ENCODE measurements around the gene EME2. TPM values are rescaled to one million over a fixed set of nuclear protein-coding genes. Genes with fewer than 3 reads are reported as not detected.

The EME2 gene
- total RNA-seq, 5 donors from 2014 or later (not counting 1 experiment from before 2014, with no cell fraction given), result 23.0 to 50.6 (median 34.5) TPM

GRCh38 chr16:1816396-1817275 is 44.0 kb downstream of the EME2 start:
- ATAC-seq (replicated peaks in 1 of 4) (no peak), DNase-seq (no peak)
- Histone ChIP-seq H3K36me3 (ENCODE audit: control insufficient read depth in 2 of 2, extremely low read depth in 1 of 2, insufficient read depth in 1 of 2, low read length in 1 of 2) (peaks cover 36 to 70% of the 10 kb centered on the region in 2 donors), H3K9me3 (no peaks in the 10 kb centered on the region), H3K4me1 (ENCODE audit: control insufficient read depth in 1 of 2, extremely low read depth in 1 of 2, insufficient read depth in 2 of 2, low read length in 2 of 2) (peaks cover 0 to 7% of the 10 kb centered on the region in 2 experiments), H3K27ac (ENCODE audit: low read length) (no peak overlapping the region), H3K4me3 (ENCODE audit: control insufficient read depth in 1 of 2, extremely low read depth in 1 of 2, low read length in 1 of 2) (no peak overlapping the region), H3K27me3 (replicated peaks in 1 of 2; ENCODE audit: control insufficient read depth in 2 of 2, extremely low read depth in 1 of 2, insufficient read depth in 2 of 2, low read length in 1 of 2) (no peaks in the 10 kb centered on the region)
- H3K27me3 Mint-ChIP-seq, result no peaks in the 10 kb centered on the region
- WGBS (ENCODE audit: insufficient coverage), result 96% methylated on average over 38 of the region's 40 CpGs
- H3K9me3 Mint-ChIP-seq, result no peaks in the 10 kb centered on the region
- CTCF ChIA-PET, result no interaction called here
- peaks cover 7 to 11% (median 10%) of the 10 kb centered on the region in 3 donors for H3K4me1 Mint-ChIP-seq
- POLR2A ChIA-PET, result no interaction called here
- H3K36me3 Mint-ChIP-seq, result peaks cover 18% of the 10 kb centered on the region
- no peak overlapping the region for H3K4me3 Mint-ChIP-seq
- no peak overlapping the region for H3K27ac Mint-ChIP-seq

GRCh38 chr16:1817276-1817589 is 44.6 kb downstream of the EME2 start:
- ATAC-seq (replicated peaks in 1 of 4) (no peak), DNase-seq (no peak)
- Mint-ChIP-seq H3K9me3 (no peaks in the 10 kb centered on the region), H3K4me3 (no peak overlapping the region), H3K4me1 (peaks cover 7 to 11% (median 10%) of the 10 kb centered on the region in 3 donors), H3K27ac (no peak overlapping the region), H3K36me3 (peaks cover 18% of the 10 kb centered on the region), H3K27me3 (no peaks in the 10 kb centered on the region)
- Histone ChIP-seq H3K9me3 (no peaks in the 10 kb centered on the region), H3K4me3 (ENCODE audit: control insufficient read depth in 1 of 2, extremely low read depth in 1 of 2, low read length in 1 of 2) (no peak overlapping the region), H3K36me3 (ENCODE audit: control insufficient read depth in 2 of 2, extremely low read depth in 1 of 2, insufficient read depth in 1 of 2, low read length in 1 of 2) (peaks cover 40 to 76% of the 10 kb centered on the region in 2 donors), H3K27me3 (replicated peaks in 1 of 2; ENCODE audit: control insufficient read depth in 2 of 2, extremely low read depth in 1 of 2, insufficient read depth in 2 of 2, low read length in 1 of 2) (no peaks in the 10 kb centered on the region), H3K4me1 (ENCODE audit: control insufficient read depth in 1 of 2, extremely low read depth in 1 of 2, insufficient read depth in 2 of 2, low read length in 2 of 2) (peaks cover 0 to 12% of the 10 kb centered on the region in 2 experiments), H3K27ac (ENCODE audit: low read length) (no peak overlapping the region)
- CTCF ChIA-PET, result no interaction called here
- POLR2A ChIA-PET, result no interaction called here
- 97% methylated on average over 9 of the region's 9 CpGs for WGBS (ENCODE audit: insufficient coverage)

- Mint-ChIP-seq H3K27me3 (no peaks in the 10 kb centered on the region), H3K36me3 (peaks cover 18% of the 10 kb centered on the region), H3K4me1 (peaks cover 6 to 9% (median 7%) of the 10 kb centered on the region in 3 donors), H3K9me3 (no peaks in the 10 kb centered on the region), H3K27ac (no peak overlapping the region), H3K4me3 (no peak overlapping the region)
- ChIA-PET CTCF (no interaction called here), POLR2A (no interaction called here)
- Histone ChIP-seq H3K36me3 (ENCODE audit: control insufficient read depth in 2 of 2, extremely low read depth in 1 of 2, insufficient read depth in 1 of 2, low read length in 1 of 2) (peaks cover 45 to 81% of the 10 kb centered on the region in 2 donors), H3K27ac (ENCODE audit: low read length) (no peak overlapping the region), H3K27me3 (replicated peaks in 1 of 2; ENCODE audit: control insufficient read depth in 2 of 2, extremely low read depth in 1 of 2, insufficient read depth in 2 of 2, low read length in 1 of 2) (no peaks in the 10 kb centered on the region), H3K4me1 (ENCODE audit: control insufficient read depth in 1 of 2, extremely low read depth in 1 of 2, insufficient read depth in 2 of 2, low read length in 2 of 2) (peaks cover 0 to 17% of the 10 kb centered on the region in 2 experiments), H3K4me3 (ENCODE audit: control insufficient read depth in 1 of 2, extremely low read depth in 1 of 2, low read length in 1 of 2) (no peak overlapping the region), H3K9me3 (no peaks in the 10 kb centered on the region)
- DNase-seq (no peak), ATAC-seq (replicated peaks in 1 of 4) (no peak)
- 96% methylated on average over 14 of the region's 17 CpGs for WGBS (ENCODE audit: insufficient coverage)
These were observed 45.1 kb downstream of the EME2 start for GRCh38 chr16:1817716-1818115.

GRCh38 chr16:1818204-1818872 is 45.7 kb downstream of the EME2 start:
- H3K4me1 Mint-ChIP-seq, result peaks cover under 1 to 3% (median 2%) of the 10 kb centered on the region in 3 donors
- no peak for DNase-seq
- H3K27me3 Mint-ChIP-seq, result no peaks in the 10 kb centered on the region
- H3K9me3 Mint-ChIP-seq, result no peaks in the 10 kb centered on the region
- peaks cover 14% of the 10 kb centered on the region for H3K36me3 Mint-ChIP-seq
- Histone ChIP-seq H3K27me3 (replicated peaks in 1 of 2; ENCODE audit: control insufficient read depth in 2 of 2, extremely low read depth in 1 of 2, insufficient read depth in 2 of 2, low read length in 1 of 2) (no peaks in the 10 kb centered on the region), H3K9me3 (no peaks in the 10 kb centered on the region), H3K4me3 (ENCODE audit: control insufficient read depth in 1 of 2, extremely low read depth in 1 of 2, low read length in 1 of 2) (no peak overlapping the region), H3K36me3 (ENCODE audit: control insufficient read depth in 2 of 2, extremely low read depth in 1 of 2, insufficient read depth in 1 of 2, low read length in 1 of 2) (peaks cover 47 to 78% of the 10 kb centered on the region in 2 donors), H3K4me1 (ENCODE audit: control insufficient read depth in 1 of 2, extremely low read depth in 1 of 2, insufficient read depth in 2 of 2, low read length in 2 of 2) (peaks cover 0 to 19% of the 10 kb centered on the region in 2 experiments), H3K27ac (ENCODE audit: low read length) (no peak overlapping the region)
- H3K27ac Mint-ChIP-seq, result no peak overlapping the region
- ATAC-seq (replicated peaks in 1 of 4), result no peak
- ChIA-PET POLR2A (no interaction called here), CTCF (no interaction called here)
- 94% methylated on average over 27 of the region's 27 CpGs for WGBS (ENCODE audit: insufficient coverage)
- no peak overlapping the region for H3K4me3 Mint-ChIP-seq

- Mint-ChIP-seq H3K4me1 (peaks cover 0 to 7% (median 4%) of the 10 kb centered on the region in 3 donors), H3K9me3 (no peaks in the 10 kb centered on the region), H3K36me3 (peaks cover 9% of the 10 kb centered on the region), H3K27ac (no peak overlapping the region), H3K4me3 (no peak overlapping the region), H3K27me3 (no peaks in the 10 kb centered on the region)
- Histone ChIP-seq H3K36me3 (ENCODE audit: control insufficient read depth in 2 of 2, extremely low read depth in 1 of 2, insufficient read depth in 1 of 2, low read length in 1 of 2) (peaks cover 47 to 71% of the 10 kb centered on the region in 2 donors), H3K4me3 (ENCODE audit: control insufficient read depth in 1 of 2, extremely low read depth in 1 of 2, low read length in 1 of 2) (no peak overlapping the region), H3K27ac (ENCODE audit: low read length) (no peak overlapping the region), H3K9me3 (no peaks in the 10 kb centered on the region), H3K27me3 (replicated peaks in 1 of 2; ENCODE audit: control insufficient read depth in 2 of 2, extremely low read depth in 1 of 2, insufficient read depth in 2 of 2, low read length in 1 of 2) (no peaks in the 10 kb centered on the region), H3K4me1 (ENCODE audit: control insufficient read depth in 1 of 2, extremely low read depth in 1 of 2, insufficient read depth in 2 of 2, low read length in 2 of 2) (peaks cover 0 to 23% of the 10 kb centered on the region in 2 experiments)
- CTCF ChIA-PET, result no interaction called here
- ATAC-seq (replicated peaks in 1 of 4) (no peak), DNase-seq (no peak)
- POLR2A ChIA-PET, result no interaction called here
- 96% methylated on average over 31 of the region's 35 CpGs for WGBS (ENCODE audit: insufficient coverage)
These were observed 46.4 kb downstream of the EME2 start for GRCh38 chr16:1818873-1819525.

GRCh38 chr16:1819611-1820010 is 47.0 kb downstream of the EME2 start:
- H3K4me3 ChIP-seq (ENCODE audit: control insufficient read depth in 1 of 2, extremely low read depth in 1 of 2, low read length in 1 of 2), result no peak overlapping the region
- DNase-seq (no peak), ATAC-seq (replicated peaks in 1 of 4) (no peak)
- CTCF ChIA-PET, result no interaction called here
- Mint-ChIP-seq H3K36me3 (peaks cover 9% of the 10 kb centered on the region), H3K9me3 (no peaks in the 10 kb centered on the region), H3K4me1 (peaks cover 3 to 13% (median 10%) of the 10 kb centered on the region in 3 donors), H3K27ac (no peak overlapping the region), H3K27me3 (no peaks in the 10 kb centered on the region), H3K4me3 (no peak overlapping the region)
- H3K9me3 ChIP-seq, result no peaks in the 10 kb centered on the region
- no peaks in the 10 kb centered on the region for H3K27me3 ChIP-seq (replicated peaks in 1 of 2; ENCODE audit: control insufficient read depth in 2 of 2, extremely low read depth in 1 of 2, insufficient read depth in 2 of 2, low read length in 1 of 2)
- no peak overlapping the region for H3K27ac ChIP-seq (ENCODE audit: low read length)
- POLR2A ChIA-PET, result no interaction called here
- peaks cover 47 to 71% of the 10 kb centered on the region in 2 donors for H3K36me3 ChIP-seq (ENCODE audit: control insufficient read depth in 2 of 2, extremely low read depth in 1 of 2, insufficient read depth in 1 of 2, low read length in 1 of 2)
- H3K4me1 ChIP-seq (ENCODE audit: control insufficient read depth in 1 of 2, extremely low read depth in 1 of 2, insufficient read depth in 2 of 2, low read length in 2 of 2), result peaks cover 0 to 29% of the 10 kb centered on the region in 2 experiments
- WGBS (ENCODE audit: insufficient coverage), result 95% methylated on average over 11 of the region's 15 CpGs
